GM12892 (cell line): ENCODE data around the gene VPS37D.
"Not testable (repeated sequence)": the region's sequence is repeated elsewhere in the genome, so short reads cannot be mapped to it uniquely, and the experiment has no call there.

Experiments
- DNase-seq: peaks from one replicate; pipeline ENCODE4 v3.0.0; 2011; ENCODE audit not compliant: insufficient read length
- FAIRE-seq: peaks from 2 replicates; lab custom pipeline; 2011; peaks lifted over from hg19 to GRCh38; lab: Jason Lieb, UNC
- POLR2A ChIP-seq: IDR thresholded peaks from 2 replicates; pipeline ENCODE4 v1.6.1; 2011; ENCODE audit warnings: low read depth, low read length, control low read depth
- POLR2AphosphoS5 ChIP-seq: IDR thresholded peaks from 2 replicates; pipeline ENCODE4 v1.6.1; 2011; ENCODE audit warnings: low read depth, low read length, control low read depth
- TAF1 ChIP-seq: IDR thresholded peaks from 2 replicates; pipeline ENCODE4 v1.6.1; 2011; ENCODE audit warnings: low read depth, mild to moderate bottlenecking, control low read depth, low read length, borderline replicate concordance

The VPS37D gene

DNA sequence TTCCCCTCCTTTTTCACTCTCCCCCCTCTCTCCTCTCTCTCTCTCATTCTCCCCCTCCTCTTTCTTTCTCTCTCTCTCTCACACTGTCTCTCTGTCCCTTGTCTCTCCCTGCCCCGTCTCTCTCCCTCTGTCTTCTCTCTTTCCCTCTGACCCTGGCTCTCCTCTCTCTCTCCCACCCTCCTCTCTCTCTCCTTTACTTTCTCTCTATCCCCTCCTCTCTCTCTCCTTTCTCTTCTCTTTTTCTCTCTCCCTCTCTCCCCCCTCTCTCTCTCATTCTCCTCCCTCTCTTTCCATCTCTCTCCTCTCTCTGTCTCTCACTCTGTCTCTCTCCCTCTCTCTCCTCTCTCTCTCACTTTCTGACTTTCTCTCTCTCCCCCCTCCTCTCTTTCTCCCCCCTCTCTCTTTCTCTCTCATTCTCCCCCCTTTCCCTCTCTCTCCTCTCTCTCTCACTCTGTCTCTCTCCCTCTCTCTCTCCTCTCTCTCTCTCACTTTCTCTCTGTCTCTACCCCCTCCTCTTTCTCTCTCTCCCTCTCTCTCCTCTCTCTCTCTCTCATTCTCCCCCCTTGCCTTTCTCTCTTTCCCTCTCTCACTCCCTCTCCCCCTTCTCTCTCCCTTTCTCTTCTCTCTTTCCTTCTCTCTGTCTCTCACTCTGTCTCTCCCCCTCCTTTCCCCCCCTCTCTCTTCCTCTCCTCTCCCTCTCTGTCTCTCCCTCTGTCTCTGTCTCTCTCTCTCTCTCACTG lies 18.9 kb upstream of the VPS37D start:
- TF ChIP-seq POLR2AphosphoS5: no peak
- no peak for TF ChIP-seq POLR2A
- no peak for TF ChIP-seq TAF1
- FAIRE-seq: no peak

DNA sequence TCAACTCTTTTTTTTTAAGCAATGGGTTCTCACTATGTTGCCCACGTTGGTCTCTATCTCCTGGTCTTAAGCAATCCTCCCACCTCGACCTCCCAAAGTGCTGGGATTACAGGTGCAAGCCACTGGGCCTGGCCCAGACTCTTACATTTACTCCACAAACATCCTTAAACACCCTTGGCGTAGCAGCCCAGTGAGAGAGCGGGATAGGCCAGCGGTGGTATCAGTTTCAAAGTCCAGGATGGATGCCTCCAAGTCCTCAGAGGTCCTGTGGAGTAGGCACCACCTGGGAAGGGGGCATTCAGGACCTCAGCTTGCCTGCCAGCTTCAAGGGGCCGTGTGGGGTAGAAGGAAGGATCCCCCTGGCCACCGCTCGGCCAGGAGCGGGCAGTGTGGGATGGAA lies 18.1 kb upstream of the VPS37D start:
- DNase-seq: no peak
- no peak for FAIRE-seq
- TF ChIP-seq POLR2A (no peak), TAF1 (no peak), POLR2AphosphoS5 (no peak)

More for the DNA sequence above, 18.9 kb upstream of the VPS37D start:
- no peak for DNase-seq

GRCh38 chr7:73650524-73650923 lies 17.1 kb upstream of the VPS37D start:
- DNase-seq: no peak
- FAIRE-seq: no peak
- TF ChIP-seq POLR2A (no peak), TAF1 (no peak), POLR2AphosphoS5 (no peak)

DNA sequence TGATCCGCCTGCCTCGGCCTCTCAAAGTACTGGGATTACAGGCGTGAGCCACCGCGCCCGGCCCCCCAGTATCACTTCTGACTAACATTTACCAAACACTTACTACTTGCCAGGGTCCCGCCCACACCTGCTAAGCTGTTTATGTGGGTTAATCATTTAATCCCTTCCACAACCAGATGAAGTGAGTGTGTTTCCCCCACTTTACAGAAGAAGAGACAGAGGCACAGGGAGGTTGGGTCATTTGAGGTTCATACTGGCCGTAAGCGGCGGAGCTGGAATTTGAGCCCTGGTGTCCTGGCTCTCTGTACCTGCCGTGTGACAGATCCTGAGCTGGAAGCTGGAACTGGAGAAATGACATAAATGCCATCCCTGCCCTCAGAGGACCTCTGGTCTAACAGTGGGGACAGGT lies 15.1 kb upstream of the VPS37D start:
- FAIRE-seq (no peak), DNase-seq (no peak)
- TF ChIP-seq POLR2A (no peak), POLR2AphosphoS5 (no peak), TAF1 (no peak)

DNA sequence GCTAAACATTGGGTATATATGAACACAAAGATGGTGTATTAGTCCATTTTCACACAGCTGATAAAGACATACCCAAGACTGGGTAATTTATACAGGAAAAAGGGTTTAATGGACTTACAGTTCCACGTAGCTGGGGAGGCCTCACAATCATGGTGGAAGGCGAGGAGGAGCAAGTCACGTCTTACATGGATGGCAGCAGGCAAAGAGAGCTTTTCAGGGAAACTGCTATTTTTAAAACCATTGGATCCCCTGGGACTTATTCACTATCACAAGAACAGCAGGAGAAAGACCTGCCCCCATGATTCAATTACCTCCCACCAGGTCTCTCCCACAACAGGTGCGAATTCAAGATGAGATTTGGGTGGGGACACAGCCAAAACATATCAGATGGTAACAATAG lies 12.3 kb upstream of the VPS37D start:
- DNase-seq, FAIRE-seq: not testable (repeated sequence)

DNA sequence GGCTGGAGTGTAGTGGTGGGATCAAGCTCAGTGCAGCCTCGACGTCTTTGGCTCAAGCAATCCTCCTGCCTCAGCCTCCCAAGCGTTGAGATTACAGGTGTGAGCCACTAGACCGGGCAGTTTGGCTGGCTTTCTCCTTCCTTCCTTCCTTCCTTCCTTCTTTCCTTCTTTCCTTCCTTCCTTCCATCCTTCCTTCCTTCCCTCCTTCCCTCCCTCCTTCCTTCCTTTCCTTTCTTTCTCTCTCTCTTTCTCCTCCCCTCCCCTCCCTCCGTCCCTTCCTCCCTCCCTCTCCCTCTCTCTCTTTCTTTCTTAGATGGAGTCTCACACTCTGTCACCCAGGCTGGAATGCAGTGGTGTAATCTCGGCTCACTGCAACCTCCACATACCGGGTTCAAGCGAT lies 7.6 kb upstream of the VPS37D start:
- DNase-seq: no peak
- TF ChIP-seq POLR2A: no peak
- no peak for FAIRE-seq

DNA sequence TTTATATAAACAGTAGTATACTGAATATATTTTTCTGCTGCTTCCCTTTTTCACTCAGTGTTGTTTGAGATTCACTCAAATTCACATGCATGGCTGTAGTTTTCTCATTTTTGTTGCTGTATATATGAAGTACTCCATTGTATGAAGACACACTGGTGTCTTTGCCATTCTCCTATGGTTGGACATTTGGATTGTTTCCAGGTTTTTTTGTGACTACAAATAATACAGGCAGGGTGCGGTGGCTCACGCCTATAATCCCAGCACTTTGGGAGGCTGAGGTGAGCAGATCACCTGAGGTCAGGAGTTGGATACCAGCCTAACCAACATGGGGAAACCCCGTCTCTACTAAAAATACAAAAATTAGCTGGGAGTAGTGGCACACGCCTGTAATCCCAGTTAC lies 7.0 kb upstream of the VPS37D start:
- not testable (repeated sequence) for FAIRE-seq, DNase-seq

DNA sequence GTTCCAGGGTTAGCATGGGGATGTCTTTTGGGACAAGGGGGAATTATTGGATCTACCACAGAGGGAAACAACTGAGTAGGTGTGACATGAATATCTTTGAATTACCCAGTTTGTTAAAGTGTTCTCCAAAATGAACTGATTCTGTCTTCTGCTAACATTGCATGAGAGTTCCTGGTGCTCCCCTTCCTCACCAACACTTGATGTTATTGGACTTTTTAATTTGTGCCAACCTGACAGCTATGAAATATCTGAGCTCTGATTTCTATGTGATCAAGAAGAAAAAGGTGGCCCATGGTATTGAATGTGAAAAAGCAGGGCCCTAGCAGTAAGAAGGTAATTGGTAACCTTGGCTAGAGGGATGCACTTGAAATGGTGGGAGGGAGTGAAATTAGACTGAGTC lies 4.6 kb upstream of the VPS37D start:
- DNase-seq: no peak
- TF ChIP-seq POLR2AphosphoS5 (no peak), POLR2A (no peak), TAF1 (no peak)
- no peak for FAIRE-seq

GRCh38 chr7:73668103-73668885 lies 663 bp downstream of the VPS37D start:
- DNase-seq (no peak), FAIRE-seq (no peak)
- TF ChIP-seq POLR2AphosphoS5 (no peak), POLR2A (no peak), TAF1 (no peak)

- TF ChIP-seq POLR2A (no peak), TAF1 (no peak), POLR2AphosphoS5 (no peak)
- DNase-seq (no peak), FAIRE-seq (no peak)
These were observed 1.2 kb downstream of the VPS37D start for GRCh38 chr7:73668886-73669230.

DNA sequence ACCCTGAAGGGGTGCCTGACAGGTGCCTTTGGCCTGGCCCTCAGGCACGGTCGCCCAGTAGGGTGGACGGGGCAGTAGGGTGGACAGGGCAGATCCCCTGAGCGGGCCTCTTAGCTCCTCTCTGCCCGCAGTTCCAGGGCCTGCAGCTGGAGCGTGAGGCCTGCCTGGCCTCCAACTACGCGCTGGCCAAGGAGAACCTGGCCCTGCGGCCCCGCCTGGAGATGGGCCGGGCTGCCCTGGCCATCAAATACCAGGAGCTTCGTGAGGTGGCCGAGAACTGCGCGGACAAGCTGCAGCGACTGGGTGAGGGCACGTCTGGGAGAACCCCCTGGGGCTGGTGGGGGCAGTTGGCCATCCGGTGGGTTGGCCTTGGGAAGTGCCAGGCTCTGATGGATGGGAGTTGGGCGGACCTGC lies 1.7 kb downstream of the VPS37D start:
- no peak for TF ChIP-seq TAF1
- TF ChIP-seq POLR2AphosphoS5: no peak
- TF ChIP-seq POLR2A: no peak
- DNase-seq (no peak), FAIRE-seq (no peak)

- TF ChIP-seq POLR2A: no peak
- TF ChIP-seq POLR2AphosphoS5: no peak
- TF ChIP-seq TAF1: no peak
- FAIRE-seq (no peak), DNase-seq (no peak)
These were observed 2.3 kb downstream of the VPS37D start for GRCh38 chr7:73669858-73670385.

DNA sequence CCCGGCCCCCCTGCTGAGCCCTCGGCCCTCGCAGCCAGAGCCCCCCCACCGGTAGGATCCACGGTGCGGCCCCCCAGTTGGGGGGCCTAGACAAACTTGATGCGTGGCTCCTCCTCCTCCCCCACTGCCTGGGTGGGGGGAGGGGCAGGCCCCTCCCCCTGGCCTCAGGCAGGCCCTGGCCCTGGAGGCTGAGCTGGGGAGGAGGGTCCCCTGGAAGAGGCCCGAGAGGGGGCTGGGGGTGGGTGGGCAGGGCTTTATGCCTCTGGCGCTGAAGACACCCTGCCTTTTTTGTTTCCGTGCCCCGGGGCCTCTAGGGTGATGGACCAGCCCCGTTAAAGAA lies 3.7 kb downstream of the VPS37D start:
- FAIRE-seq (no peak), DNase-seq (no peak)
- no peak for TF ChIP-seq TAF1
- TF ChIP-seq POLR2A: no peak
- TF ChIP-seq POLR2AphosphoS5: no peak
